Inferior parietal cortex (tissue), 1 donor: Measurements from ENCODE around the gene TEX22.

Source experiments
- DNase-seq: peaks from one replicate; pipeline ENCODE4 v3.0.0-alpha.2; 2016; ENCODE audit errors: extremely low spot score

Gene TEX22

DNA sequence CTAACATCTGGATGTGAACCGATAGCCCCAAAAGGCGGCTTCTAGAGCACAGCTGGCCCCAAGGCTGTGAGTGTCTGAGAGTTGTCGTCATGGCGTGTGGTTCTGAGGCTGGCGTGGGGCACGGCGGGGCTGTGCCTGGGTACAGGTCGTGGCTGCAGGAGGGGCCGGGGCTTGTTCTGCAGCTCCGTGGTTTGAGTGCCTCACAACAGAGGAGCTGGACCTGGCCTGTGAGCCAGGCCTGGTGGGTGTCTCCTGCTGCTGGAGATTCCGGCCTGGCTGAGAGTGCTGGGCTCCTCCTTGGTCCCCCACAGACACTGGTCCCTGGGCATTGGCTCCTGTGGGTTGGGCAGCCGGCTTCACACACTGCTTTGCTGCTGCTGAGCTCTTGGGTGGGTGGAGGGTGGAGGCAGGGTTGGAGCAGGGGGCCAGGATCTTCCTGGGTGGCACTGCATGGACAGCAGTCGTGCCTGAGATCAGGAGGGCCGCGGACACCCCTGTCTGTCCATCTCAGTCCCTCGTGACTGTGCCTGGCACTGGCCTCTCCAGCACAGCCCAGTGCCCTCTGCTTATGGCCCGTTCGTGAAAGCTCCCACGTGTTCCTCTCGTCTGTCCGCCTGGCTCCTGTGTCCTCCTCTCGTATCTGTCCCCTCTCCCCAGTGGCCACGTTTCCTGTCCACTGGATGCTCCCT, 31.8 kb upstream of the TEX22 start:
- no peak for DNase-seq

DNA sequence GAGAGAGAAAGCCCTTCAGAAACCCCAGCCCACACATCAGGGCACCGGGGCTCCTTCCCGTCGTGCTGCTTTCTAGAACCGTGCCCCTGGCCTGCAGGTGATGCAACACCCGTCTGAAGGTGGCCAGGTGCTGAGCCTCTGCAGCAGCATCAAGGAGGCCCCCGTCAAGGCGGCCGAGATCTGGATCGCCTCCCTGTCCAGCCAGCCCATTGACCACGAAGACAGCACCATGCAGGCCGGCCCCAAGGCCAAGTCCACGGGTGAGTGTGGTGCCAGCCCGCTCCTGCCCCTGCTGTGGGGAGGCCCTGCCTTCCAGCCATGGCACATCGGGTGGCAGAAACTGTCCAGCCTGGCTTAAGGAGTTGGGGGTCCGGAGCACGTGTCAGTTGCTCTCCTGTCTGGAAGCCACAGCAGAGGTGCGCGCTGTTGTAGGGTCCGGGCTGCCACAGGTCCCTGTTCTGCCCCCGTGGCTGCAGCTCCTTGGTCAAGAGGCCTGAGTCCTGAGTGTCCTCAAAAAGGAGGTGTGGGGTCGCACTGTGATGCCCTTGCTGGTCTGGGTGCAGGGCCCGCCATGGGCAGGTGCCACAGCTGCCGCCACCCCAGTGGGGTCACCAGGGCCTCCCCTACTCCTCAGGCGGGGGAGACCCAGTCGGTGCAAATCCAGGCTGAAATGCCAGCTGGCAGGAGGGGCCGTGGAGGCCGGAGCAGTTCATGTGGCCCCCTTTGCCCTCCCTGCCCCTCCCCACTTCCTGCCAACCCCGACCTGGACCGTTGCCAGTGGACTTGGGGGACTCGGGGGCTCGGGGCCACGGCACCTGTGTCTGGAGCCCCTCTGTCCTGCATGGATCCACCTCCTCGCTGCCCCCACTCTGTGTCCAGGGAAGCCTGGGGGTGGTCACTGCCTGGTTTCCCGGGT, 31.0 kb upstream of the TEX22 start:
- DNase-seq: no peak

DNA sequence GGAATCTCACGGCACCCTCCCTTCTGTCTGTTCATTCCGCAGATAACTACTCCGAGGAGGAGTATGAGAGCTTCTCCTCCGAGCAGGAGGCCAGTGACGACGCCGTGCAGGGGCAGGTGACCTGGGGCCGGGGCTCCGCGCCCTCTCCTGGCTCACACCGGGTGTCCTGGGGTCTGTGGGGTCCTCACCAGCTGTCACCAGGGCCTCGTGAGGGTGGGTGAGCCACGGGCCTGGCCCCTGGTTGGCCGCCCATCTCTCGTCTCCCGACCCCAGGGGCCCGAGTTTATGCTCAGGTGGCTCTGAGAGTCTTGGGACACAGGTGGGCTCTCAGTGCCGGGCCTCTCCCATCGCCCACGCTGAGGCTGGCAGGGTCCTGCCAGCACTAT, 30.3 kb upstream of the TEX22 start:
- no peak for DNase-seq

DNA sequence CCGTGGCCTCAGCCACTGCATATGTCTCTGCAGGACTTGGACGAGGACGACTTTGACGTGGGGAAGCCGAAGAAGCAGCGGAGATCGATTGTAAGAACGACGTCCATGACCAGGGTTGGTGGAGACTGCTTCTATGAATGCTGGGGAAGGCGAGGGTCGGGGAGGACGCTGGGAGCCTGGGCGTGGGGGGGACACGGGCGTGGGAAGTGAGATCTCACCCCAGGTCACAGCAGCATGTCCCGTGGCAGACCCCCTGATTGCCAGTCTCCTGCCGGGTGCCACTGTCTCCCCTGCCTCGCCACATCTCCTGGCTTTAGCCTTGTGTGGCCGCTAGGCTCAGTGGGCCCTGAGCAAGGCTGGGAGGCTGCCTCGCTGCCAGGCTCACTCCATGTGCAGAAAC, 29.9 kb upstream of the TEX22 start:
- DNase-seq: no peak

DNA sequence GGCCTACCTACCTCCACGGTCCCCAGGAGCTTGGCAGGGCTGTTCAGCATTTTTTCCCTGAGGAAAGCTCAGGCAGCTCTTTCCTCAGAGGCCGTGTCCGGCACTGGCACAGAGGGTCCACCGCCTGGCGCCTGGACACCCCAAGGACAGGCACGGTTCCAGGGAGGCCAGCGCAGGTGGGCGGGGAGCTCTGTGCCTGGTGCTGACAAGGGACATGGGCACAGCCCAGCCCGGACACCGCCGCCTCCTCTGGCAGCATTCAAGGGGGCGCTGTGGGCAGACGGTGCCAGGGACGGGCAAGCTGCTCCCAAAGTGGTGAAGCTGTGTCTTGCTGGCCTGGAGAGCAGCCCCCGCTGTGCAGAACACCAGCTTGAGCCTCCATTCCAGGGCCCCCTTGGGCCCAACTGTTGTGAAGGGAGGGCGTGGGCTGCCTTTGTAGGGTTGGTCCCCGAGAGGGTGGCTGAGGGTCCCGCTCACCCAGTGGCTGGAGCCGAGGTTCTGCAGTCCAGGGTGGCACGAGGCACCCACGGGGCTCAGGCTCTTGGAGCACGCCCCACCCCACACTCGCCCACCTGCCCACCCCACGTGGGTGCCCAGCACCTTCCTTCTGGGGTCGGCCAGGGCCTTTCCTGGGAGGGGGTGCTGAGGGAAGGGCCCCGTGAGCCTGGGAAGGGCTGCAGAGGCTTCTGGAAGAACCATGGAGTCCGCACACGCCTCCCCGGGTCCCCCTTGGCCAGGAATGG, 29.3 kb upstream of the TEX22 start:
- no peak for DNase-seq

DNA sequence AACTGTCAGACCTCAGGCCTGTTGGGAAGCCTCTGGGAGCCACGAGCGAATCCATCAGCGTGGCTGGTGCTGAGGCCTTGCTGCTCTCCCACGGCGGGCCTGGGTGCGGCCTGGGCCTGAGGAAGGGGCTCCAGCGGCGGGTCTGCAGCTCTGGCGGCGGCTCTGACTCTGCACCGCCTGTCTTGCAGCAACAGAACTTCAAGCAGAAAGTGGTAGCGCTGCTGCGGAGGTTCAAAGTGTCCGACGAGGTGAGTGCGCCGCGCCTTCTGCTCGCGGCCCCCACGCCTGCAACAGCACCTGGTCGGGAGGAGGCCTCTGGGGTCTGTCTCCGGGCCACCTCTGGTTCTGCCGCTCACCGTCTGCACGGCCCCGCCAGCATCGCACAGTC, 28.7 kb upstream of the TEX22 start:
- no peak for DNase-seq

DNA sequence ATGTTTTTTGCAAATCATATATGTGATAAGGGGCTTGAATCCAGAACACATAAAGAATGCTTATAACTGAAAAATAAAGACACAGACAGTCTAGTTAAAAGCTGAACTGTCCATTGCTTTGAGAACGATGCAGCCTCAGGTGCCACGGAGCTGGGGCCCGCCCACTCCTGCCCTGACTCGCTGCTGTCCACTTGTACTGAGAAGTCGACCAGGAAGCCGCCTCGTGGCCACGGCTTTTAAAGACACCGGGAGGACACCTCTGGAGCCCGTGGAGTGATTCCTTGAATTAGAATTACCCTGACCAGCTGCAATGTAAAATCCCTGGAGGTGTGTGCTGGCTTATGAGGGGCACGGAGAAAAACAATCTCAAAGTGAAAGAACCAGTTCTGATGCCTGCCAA, 23.9 kb upstream of the TEX22 start:
- no peak for DNase-seq

DNA sequence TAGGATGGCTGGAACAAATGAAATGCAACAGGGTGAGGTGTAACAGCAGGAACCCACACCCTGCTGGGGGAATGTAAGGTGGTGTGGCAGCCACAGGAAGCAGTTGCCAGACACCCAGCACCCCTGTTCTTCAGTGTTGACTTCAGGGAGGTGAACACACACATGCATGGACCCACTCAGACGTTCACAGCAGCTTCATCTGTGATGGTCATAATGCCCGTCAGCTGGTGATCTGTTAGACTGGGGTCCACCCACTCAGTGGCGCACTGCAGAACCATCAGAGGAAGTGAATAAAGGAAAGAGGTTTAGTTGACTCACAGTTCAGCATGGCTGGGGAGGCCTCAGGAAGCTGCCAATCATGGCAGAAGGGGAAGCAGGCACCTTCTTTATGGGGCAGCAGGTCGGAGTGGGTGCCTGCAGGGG, 22.7 kb upstream of the TEX22 start:
- no peak for DNase-seq

DNA sequence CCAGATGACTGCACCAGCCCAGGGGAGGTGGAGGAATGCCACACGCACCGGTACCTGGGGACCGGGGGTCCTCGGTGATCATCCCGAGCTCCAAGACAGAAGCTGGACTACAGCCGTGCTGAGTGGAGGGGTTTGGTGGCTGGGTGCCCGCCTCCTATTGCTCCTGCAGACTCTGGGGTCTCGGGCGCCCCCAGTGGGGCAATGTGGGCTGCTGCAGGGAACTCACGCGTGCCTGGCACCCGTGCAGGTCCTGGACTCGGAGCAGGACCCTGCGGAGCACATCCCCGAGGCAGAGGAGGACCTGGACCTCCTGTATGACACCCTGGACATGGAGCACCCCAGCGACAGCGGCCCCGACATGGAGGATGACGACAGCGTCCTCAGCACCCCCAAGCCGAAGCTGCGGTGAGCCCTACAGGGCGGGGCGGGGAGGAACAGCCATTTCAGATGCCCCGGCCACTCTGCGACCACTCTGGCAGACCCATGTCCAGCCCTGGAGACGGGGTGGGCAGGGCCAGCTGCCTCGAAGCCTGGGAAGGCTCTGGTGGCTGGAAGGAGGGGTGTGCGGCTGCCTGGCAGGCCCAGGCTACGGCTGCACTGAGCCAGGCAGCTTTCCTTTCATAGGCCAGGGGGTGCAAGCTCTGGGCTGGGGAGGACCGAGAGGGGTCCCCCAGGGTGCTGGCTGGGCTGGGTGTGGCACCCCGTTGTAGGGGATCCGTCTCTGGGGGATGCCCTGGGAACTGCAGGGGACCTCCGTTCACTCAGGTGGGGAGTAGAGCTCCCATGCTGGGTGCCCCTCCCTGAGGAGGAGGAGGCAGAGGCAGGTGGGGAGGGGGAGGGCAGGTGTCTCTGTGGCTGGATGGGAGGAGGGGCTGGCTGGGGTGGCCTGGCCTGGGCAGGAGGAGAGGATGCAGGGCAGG, 21.6 kb upstream of the TEX22 start:
- no peak for DNase-seq

DNA sequence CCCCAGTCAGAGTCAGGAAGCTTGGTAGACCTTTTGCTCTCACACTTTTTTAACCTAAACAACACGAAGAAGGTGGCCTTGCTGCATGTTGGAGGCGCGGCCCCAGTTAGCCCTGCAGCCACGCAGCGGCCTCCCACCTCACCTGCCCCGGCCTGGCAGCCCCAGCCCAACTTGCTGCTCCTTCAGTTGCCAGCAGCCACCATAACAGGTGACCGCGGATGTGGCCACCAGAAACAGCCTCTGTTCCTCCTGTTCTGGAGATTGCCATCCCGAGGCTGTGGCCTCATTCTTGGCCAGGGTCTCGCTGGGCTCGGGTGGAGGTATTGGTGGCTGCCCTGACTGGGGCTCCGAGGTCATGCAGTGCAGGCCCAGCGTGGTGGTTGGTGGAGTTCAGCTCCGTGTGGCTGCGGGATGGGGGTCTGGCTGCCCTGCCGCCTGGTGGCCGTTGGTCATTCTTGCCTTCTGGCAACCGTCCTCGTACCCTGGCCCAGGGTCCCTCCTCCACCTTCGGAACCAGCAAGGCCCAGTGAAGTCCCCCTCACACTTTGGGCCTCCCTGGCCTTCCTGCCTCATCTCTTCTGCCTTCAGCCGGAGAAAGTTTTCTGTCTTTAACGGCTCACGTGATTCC, 20.7 kb upstream of the TEX22 start:
- no peak for DNase-seq

DNA sequence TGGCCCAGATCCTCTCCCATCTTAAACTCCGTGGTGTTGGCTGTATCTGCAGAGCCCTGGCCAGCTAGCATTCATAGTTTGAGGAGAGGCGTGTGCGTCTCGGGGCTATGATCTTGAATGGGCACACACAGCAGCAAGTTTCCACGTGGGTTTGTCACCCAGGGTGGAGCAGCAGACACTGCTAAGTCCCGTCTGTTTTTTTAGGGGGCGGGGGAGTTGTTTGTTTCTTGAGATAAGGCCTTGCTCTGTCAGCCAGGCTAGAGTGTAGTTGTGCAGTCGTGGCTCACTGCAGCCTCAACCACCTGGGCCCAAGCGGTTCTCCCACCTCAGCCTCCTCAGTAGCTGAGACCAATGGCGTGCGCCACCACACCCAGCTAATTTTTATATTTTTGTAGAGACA, 20.1 kb upstream of the TEX22 start:
- no peak for DNase-seq

DNA sequence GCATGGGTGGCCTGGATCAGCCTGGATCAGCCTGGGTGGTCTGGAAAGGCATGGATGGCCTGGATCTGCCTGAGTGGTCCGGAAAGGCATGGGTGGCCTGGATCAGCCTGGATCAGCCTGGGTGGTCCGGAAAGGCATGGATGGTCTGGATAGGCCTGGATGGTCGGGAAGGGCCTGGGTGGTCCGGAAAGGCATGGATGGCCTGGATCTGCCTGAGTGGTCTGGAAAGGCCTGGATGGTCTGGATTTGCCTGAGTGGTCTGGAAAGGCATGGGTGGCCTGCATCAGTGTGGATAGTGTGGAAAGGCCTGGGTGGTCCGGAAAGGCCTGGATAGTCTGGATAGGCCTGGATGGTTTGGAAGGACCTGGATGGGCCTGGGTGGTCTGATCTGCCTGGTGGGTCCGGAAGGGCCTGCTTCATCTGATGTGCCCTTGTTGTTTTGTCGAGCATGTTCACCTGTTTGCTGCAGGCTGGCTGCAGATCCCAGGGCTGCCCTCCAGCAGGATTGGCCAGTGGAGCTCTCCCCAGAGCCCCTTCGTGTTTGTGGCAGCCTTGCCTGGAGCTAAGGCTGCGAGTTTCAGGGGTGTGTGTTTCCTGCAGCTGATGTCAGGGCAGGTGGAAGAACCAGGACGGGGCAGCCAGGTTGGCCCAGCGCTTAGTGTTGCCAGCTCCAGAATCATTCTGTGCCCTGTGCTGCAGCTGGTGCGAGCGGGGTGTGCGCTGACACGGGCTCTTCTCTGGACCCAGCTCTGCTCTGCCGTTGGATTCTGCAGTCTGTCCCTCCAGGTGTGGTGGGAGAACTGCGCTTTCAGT, 19.3 kb upstream of the TEX22 start:
- DNase-seq: no peak

DNA sequence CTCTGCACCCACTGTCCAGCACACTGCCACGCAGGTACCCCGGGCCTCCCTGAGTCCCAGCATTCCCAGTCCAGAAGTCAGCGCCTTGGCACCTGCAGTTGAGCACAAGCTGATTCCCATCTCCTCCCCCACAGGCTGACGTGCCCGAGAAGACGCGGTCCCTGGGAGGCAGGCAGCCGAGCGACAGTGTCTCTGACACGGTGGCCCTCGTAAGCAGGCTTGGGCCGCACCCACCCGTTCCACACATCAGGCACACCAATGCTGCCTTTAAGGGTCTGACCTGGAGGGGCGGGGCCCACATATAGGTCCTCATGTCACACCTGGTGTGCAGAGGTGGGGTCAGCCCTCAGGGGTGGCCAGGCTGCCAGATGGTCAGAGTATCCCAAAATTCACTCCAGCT, 18.4 kb upstream of the TEX22 start:
- DNase-seq: no peak

DNA sequence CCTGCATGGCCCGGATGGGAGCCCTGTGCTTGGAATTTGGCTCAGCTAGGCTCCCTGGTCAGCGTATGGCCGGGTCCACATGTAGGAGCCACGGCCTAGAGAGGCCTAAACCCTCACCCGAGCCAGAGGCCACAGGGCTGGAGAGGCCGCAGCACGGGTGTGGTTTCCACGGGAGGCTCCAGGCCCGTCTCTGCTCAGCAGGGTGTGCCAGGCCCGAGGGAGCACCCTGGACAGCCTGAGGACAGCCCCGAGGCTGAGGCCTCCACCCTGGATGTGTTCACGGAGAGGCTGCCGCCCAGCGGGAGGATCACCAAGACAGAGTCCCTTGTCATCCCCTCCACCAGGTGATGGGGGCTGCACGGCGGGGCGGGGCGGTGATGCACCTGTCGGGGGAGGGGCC, 17.6 kb upstream of the TEX22 start:
- DNase-seq: no peak

DNA sequence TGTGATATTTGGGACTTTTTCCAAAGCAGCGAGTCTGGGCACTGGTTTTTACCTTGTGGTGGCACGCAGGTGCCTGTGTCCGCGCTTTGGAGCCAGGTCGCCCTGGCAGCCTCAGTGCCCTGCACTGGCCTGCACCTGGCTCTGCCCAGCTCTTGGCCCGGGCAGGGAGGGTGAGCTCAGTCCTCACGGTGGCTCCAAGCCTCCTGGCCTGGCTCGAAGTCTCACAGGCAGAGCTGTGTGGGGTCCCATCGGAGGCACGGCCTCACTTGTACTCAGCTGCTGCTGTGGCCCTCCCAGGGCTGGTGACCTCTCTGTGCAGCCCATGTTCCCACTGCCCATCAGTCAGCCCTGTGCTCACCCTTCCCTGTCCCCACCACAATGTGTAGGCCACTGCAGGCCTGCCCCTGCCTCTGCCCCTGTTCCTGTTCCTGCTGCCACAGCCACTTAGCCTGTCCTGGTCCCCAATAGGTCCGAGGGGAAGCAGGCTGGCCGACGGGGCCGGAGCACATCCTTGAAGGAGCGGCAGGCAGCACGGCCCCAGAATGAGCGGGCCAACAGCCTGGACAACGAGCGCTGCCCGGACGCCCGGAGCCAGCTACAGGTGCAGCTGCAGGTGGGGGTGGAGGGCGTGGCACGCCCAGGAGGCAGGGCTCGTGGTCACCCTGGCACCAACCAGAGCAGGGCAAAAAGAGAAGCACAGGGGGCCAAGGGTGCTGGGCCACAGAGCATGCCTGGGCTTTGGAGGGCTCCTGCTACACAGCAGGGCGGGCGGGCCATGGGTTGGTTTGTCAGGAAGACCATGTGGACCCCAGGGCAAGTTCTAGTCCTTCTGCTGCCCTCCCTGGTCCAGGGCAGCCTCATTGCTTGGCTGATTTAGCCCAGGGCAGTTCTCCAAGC, 16.6 kb upstream of the TEX22 start:
- DNase-seq: no peak

DNA sequence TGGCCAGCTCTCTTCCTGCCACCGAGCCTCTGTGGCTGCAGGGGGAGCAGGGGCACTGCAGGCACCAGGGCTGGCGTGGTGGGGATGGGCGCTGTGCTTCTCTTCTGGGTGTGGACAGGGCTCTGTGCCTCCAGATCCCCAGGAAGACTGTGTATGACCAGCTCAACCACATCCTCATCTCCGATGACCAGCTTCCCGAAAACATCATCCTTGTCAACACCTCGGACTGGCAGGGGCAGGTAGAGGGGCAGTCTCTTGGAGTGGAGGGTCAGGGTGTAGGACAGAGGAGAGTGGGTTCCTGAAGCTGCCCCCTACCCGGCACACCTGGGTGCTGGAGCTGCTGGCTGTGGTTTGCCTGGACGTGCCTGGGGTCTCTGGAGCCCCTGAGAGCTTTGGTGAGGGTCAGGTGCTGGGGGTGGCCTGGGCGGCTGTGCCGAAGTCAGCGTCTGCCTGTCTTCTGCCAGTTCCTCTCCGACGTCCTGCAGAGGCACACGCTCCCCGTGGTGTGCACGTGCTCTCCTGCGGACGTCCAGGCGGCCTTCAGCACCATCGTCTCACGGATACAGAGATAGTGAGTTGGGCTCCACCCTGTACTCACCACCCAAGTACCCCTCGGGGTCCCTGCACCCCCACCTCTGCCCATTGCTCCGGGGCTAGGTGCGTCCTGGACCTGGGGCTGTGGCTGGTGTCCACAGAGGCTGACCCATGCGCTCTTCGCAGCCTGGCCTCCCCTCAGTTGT, 15.8 kb upstream of the TEX22 start:
- DNase-seq: no peak

DNA sequence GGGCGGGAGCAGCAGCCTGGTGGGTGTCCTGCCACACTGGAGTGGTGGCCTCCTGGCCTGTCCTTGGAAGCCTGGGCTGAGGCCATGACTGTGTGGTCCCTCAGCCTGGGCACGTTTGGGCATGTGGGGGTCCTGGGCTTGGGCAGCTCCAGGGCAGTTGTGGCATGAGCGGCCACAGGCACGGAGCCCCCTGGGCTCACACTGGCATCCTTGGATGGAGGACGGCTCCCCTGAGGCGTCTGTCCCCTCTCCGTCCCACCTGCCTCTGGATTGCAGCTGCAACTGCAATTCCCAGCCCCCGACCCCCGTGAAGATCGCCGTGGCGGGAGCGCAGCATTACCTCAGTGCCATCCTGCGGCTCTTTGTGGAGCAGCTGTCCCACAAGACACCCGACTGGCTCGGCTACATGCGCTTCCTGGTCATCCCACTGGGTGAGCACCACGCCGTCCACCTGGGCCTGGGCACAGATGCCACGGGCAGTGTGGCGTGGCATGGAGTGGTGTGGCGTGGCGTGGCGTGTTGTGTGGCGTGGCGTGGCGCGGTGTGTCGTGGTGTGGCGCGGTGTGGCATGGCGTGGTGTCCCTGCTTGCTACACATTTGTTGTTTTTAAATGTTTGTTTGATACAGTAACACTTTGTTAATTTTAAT, 15.1 kb upstream of the TEX22 start:
- DNase-seq: no peak

DNA sequence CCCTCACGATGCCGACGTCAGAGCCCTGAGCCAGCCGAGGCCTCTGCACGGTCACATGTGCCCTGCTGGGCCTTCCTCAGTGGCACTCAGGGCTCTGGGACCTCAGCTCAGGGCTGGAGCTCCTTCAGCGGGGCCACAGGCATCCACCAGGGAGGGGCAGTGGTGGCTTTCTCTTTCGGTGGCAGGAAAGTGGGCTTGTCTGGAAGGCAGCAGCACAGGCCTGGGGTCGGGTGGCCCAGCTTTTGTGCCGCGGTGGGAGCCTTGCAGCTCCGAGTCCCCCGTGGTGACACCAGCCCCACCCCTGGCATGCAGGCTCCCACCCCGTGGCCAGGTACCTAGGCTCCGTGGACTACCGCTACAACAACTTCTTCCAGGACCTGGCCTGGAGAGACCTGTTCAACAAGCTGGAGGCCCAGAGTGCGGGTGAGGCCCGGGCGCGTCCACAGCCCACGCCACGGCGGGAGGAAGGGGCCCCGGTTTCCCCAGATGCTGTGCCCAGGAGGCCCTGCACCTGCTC, 14.2 kb upstream of the TEX22 start:
- no peak for DNase-seq
